Stimulated activated CD8-positive, alpha-beta memory T cell treated with anti-CD3 and anti-CD28 coated beads, Interleukin-12 subunit alpha, Interleukin-12 subunit beta, amount 100 ng/mL, for 4 hours (primary cell): ENCODE measurements around the gene ANKRD23.
"Not testable (repeated sequence)": the region's sequence is repeated elsewhere in the genome, so short reads cannot be mapped to it uniquely, and the experiment has no call there.

ENCODE experiments used
- DNase-seq: peaks from one replicate; pipeline ENCODE4 v3.0.0-alpha.2; 2020; ENCODE audit warnings: low read depth

ANKRD23 gene

DNA sequence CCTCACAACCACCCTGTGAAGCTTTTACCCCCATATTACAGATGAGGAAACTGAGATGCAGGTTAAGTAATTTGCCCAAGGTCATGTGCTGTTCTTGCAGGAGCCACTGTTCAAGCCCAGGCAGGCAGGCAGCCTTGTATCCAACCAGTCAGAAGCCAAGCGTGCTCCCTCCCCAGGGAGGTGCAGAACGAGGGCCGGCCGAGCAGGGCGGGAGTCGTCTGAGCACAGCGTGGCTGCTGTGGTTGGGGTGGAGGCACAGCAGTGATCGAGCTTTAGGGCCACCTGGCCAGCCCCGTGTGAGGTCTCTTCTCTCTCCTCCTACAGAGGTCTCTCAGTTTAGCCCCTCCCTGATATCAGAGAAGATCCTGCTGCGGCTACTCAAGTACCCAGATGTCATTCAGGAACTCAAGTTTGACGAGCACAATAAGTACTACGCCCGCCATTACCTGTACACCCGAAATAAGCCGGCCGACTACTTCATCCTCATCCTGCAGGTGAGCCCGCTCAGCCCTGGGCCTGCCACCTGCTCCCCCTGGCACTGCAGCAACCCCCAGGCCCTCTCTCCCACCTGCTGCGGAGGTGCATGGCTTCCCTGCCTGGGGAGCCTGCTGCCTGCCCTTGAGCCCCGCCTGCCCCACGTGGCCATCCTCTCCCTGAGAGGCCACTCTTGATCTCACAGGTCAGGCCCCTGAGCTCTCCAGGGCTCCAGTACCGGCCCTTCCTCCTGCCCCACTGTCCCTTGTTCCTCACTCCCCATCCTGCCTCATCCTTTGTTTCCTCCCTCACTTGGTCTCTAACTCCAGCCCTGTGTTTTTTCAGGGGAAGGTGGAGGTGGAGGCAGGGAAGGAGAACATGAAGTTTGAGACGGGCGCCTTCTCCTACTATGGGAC is 44.8 kb downstream of the ANKRD23 start:
- no peak for DNase-seq

DNA sequence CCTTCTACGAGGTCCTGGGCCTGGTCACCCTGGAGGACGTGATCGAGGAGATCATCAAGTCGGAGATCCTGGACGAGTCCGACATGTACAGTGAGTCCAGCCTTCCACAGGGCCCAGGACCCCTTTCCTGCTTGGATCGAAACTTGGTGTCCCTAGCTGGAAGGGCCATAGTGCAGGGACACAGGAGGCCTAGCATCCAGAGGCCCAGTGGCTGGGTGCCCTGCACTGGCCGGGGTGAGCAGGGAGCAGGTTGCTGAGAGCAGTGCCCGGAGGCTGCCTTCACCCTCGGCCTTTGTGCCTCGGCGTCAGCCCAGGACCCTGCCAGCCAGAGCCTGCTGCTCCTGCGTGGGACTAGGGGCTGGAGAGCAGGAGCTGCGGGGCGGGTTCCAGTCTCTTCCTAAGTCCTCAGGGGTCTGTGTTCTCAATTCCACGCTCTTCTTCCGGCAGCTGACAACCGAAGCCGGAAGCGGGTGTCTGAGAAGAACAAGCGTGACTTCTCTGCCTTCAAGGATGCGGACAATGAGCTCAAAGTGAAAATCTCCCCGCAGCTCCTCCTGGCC is 46.7 kb downstream of the ANKRD23 start:
- DNase-seq: no peak

GRCh38 chr2:96796497-96796896 is 47.3 kb downstream of the ANKRD23 start:
- not testable (repeated sequence) for DNase-seq

DNA sequence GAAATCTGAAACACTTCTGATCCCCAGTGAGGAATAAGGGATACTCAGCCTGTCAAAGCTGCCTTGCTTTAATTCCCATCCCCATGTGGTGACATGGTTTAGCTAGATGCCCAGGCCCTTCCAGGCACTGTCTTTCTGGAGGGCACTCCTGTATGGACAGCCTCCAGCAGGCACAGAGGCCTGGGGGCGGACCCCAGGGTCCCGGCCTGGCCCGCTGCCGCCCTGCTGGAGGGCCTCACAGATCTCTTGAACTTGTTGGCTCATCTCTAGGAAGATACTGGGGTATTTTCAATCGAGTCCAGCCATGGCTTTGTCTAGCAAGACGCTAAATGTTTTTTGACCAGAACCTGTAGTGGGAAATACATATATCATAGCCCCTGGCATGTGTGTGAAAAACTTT is 48.7 kb downstream of the ANKRD23 start:
- DNase-seq: no peak

- no peak for DNase-seq
Observed at GRCh38 chr2:96792772-96793749, 50.8 kb downstream of the ANKRD23 start.

GRCh38 chr2:96789245-96789617 is 54.6 kb downstream of the ANKRD23 start:
- DNase-seq: no peak

DNA sequence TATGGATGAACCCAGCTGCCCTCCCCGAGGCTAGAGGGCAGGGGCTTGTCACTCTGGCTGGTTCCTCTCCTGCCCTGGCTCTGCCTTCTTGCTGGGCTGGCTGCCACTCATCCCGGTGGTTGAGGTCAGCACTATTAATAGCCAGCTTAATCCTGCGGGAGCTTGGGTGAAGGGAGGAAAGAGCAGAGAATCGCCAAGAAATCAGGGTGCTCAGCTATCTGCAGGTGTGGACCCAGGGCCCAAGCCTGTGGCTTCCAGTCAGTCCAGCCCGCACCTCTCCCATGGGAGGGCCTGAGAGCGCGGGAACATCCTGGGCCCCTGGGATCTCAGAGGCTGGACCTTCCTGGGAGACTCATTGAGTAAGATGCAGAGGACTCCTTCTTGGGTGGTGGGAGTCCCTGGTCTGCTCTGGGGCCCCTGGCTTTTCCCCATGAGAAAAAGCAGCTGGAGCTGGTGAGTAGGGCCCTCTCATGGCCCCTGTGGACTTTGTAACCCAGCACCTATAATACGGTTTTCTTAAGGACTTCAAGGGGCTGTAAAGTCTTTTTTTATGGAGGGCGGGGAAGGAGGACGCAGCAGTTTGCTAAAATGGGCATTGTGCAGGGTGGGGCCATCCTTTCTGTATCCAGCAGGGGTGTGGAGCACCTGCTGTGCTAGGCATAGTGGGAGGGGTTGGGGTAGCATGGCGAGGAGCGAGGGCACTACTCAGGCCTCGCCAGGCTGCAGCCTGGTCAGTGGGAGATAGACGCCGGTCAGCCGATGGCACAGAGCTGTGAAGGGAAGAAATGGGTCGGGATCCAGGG is 55.2 kb downstream of the ANKRD23 start:
- no peak for DNase-seq
